ENCODE results near the gene FCN1.
A peak's percentile ranks its signal among the peaks of the same experiment; 100 is the strongest.

The FCN1 gene

DNA sequence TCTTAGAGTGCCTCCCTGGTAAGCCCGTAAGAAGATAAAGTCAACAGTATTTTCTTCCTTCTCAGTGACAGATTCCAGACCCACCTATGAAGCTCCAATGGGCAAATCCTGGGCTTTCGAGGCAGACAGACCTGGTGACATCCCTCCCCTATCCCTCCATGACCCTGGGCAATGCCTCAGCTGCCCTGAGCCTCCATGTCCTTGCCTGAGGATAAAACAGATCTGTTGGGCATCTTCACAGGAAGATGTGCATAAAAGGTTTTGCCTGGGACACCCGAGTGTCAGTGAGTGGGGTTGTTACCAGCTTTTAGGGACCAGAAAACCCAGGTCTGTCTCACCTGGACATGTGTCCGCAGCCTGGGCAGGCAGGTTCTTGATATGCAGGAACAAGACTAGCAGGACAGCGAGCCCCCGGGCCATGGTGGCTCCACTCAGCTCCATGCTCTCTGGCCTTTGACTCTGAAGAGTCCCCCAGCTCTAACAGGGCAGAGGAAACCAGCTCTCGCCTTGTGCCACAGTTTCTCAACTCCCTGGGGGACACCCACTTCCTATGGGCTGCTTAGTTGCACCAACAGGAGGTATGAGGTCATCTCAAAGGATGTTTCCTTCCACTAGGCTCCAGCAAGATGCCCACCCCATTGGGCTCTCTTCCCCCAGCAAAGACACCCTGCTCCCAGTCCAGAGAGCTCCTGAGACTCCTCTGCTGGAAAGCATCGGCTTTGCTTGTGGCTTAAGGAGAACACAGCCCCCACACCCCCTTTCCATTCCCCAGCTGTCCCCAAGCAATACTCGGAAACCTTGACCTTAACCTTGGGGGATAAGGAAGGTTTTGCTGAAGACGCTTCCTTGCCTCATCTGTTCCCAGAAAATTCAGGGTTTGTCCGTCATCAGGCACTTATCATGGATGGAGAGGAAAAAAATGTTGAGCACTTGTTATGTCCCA, at the start of gene FCN1:
Gene FCN1 (minus strand): TSS at position 482 of the 943 bp plus-strand sequence. CDS start 41 bp downstream, at position 441.
- H3K27ac Mint-ChIP-seq = no peak within 1 kb of the TSS
- H3K9me3 Mint-ChIP-seq = peaks cover 10% of the 10 kb centered on the region
- no peaks in the 10 kb centered on the region for H3K4me1 Mint-ChIP-seq
- TF ChIP-seq, protein P1, sequence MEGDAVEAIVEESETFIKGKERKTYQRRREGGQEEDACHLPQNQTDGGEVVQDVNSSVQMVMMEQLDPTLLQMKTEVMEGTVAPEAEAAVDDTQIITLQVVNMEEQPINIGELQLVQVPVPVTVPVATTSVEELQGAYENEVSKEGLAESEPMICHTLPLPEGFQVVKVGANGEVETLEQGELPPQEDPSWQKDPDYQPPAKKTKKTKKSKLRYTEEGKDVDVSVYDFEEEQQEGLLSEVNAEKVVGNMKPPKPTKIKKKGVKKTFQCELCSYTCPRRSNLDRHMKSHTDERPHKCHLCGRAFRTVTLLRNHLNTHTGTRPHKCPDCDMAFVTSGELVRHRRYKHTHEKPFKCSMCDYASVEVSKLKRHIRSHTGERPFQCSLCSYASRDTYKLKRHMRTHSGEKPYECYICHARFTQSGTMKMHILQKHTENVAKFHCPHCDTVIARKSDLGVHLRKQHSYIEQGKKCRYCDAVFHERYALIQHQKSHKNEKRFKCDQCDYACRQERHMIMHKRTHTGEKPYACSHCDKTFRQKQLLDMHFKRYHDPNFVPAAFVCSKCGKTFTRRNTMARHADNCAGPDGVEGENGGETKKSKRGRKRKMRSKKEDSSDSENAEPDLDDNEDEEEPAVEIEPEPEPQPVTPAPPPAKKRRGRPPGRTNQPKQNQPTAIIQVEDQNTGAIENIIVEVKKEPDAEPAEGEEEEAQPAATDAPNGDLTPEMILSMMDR (IDR thresholded peaks at IDR 0.05; ENCODE audit: unreplicated experiment in 3 of 3) = no peak
- H3K36me3 Mint-ChIP-seq (ENCODE audit: low read depth) = no peaks in the 10 kb centered on the region
- H3K4me3 Mint-ChIP-seq = no peak within 1 kb of the TSS
- H3K27me3 Mint-ChIP-seq (ENCODE audit: low read depth) = peaks cover 23% of the 10 kb centered on the region

- Mint-ChIP-seq H3K4me1 (peaks cover 23% of the 10 kb centered on the region), H3K9me3 (no peaks in the 10 kb centered on the region), H3K27ac (peak overlapping the region; percentile 79 to 86 (median 84)), H3K36me3 (ENCODE audit: low read depth) (no peaks in the 10 kb centered on the region), H3K27me3 (ENCODE audit: low read depth) (peaks cover 33% of the 10 kb centered on the region), H3K4me3 (peak overlapping the region in 2 of 3 experiments; percentile 20 to 32)
- TF ChIP-seq, protein P1 (IDR thresholded peaks at IDR 0.05; ENCODE audit: unreplicated experiment in 3 of 3) = no peak
Measured at GRCh38 chr9:134966697-134967546, 49.2 kb upstream of the FCN1 start.

DNA sequence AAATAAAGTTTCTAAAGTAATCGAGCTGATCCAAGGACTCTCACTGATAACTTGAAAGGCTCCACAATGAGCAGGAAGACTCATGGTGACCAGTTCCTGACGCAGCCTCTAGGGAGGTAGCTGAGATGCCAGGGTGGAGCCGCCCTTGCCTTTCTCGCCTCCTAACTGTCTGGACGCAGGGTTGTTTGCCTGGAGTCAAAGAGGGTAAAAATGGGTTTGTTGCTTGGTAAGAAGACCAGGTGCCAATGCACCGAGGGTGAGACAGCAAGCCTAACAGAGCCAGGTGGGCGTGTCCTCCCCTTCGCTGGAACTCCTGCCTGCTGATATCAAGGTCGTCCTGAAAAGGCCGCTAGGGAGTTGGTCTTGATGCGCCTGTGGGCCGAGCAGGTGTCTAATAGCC, 48.6 kb upstream of the FCN1 start:
- Mint-ChIP-seq H3K27ac (no peak overlapping the region), H3K4me3 (no peak overlapping the region), H3K4me1 (peaks cover 28% of the 10 kb centered on the region), H3K27me3 (ENCODE audit: low read depth) (peaks cover 31% of the 10 kb centered on the region), H3K36me3 (ENCODE audit: low read depth) (no peaks in the 10 kb centered on the region), H3K9me3 (no peaks in the 10 kb centered on the region)
- TF ChIP-seq, protein P1 (IDR thresholded peaks at IDR 0.05; ENCODE audit: unreplicated experiment in 3 of 3) = no peak

- H3K4me1 Mint-ChIP-seq = peaks cover 28% of the 10 kb centered on the region
- H3K27ac Mint-ChIP-seq = no peak overlapping the region
- no peaks in the 10 kb centered on the region for H3K9me3 Mint-ChIP-seq
- H3K36me3 Mint-ChIP-seq (ENCODE audit: low read depth) = no peaks in the 10 kb centered on the region
- peaks cover 30% of the 10 kb centered on the region for H3K27me3 Mint-ChIP-seq (ENCODE audit: low read depth)
- TF ChIP-seq, protein P1 (IDR thresholded peaks at IDR 0.05; ENCODE audit: unreplicated experiment in 3 of 3) = no peak
- no peak overlapping the region for H3K4me3 Mint-ChIP-seq
Measured at GRCh38 chr9:134965851-134966250, 48.1 kb upstream of the FCN1 start.

GRCh38 chr9:134965411-134965810, 47.7 kb upstream of the FCN1 start:
- no peak overlapping the region for H3K27ac Mint-ChIP-seq

More at GRCh38 chr9:134965411-134965810, 47.7 kb upstream of the FCN1 start:
- Mint-ChIP-seq H3K27me3 (ENCODE audit: low read depth) (peaks cover 30% of the 10 kb centered on the region), H3K4me1 (peaks cover 28% of the 10 kb centered on the region), H3K36me3 (ENCODE audit: low read depth) (no peaks in the 10 kb centered on the region), H3K4me3 (no peak overlapping the region), H3K9me3 (no peaks in the 10 kb centered on the region)
- TF ChIP-seq, protein P1 (IDR thresholded peaks at IDR 0.05; ENCODE audit: unreplicated experiment in 3 of 3) = no peak
